Measurements from ENCODE around the gene PPARGC1A.

GRCh38 chr4:23838607-23839006 lies 51.2 kb downstream of the PPARGC1A start:
- TF ChIP-seq, protein P1, sequence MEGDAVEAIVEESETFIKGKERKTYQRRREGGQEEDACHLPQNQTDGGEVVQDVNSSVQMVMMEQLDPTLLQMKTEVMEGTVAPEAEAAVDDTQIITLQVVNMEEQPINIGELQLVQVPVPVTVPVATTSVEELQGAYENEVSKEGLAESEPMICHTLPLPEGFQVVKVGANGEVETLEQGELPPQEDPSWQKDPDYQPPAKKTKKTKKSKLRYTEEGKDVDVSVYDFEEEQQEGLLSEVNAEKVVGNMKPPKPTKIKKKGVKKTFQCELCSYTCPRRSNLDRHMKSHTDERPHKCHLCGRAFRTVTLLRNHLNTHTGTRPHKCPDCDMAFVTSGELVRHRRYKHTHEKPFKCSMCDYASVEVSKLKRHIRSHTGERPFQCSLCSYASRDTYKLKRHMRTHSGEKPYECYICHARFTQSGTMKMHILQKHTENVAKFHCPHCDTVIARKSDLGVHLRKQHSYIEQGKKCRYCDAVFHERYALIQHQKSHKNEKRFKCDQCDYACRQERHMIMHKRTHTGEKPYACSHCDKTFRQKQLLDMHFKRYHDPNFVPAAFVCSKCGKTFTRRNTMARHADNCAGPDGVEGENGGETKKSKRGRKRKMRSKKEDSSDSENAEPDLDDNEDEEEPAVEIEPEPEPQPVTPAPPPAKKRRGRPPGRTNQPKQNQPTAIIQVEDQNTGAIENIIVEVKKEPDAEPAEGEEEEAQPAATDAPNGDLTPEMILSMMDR (IDR thresholded peaks at IDR 0.05) = no peak
- no peak for TF ChIP-seq POLR2A (IDR thresholded peaks at IDR 0.05)

All from heart left ventricle (tissue), 13 donors.